Measurements from ENCODE around the gene ITSN2. TPM values are rescaled to one million over a fixed set of nuclear protein-coding genes. Genes with fewer than 3 reads are reported as not detected.
A peak's percentile ranks its signal among the peaks of the same experiment; 100 is the strongest.
"Not testable (repeated sequence)": the region's sequence is repeated elsewhere in the genome, so short reads cannot be mapped to it uniquely, and the experiment has no call there.

Gene ITSN2
- total RNA-seq, 1 experiment from 2014 or later = 26.5 TPM

GRCh38 chr2:24359129-24360049, 947 bp downstream of the ITSN2 start:
- Histone ChIP-seq H3K27ac (ENCODE audit: low read depth, low read length) (peak overlapping the region; percentile 90), H3K4me2 (ENCODE audit: low read length) (peak overlapping the region; percentile 91), H3K9me2 (ENCODE audit: insufficient read depth) (no peaks in the 10 kb centered on the region), H3K36me3 (ENCODE audit: control insufficient read depth in 1 of 2, insufficient read depth in 2 of 2, low read length in 2 of 2) (no peaks in the 10 kb centered on the region), H3K4me3 (replicated peaks in 1 of 2; ENCODE audit: low read depth in 1 of 2, low read length in 2 of 2) (peak overlapping the region; percentile 76 to 77), H3K79me2 (ENCODE audit: insufficient read depth, low read length) (peaks cover 33% of the 10 kb centered on the region), H3K4me1 (ENCODE audit: control insufficient read depth in 1 of 2, insufficient read depth in 2 of 2, low read length in 2 of 2) (peaks cover 6 to 17% of the 10 kb centered on the region in 2 experiments; a peak in 3 of 4 replicates), H3K27me3 (ENCODE audit: insufficient read depth, low read length) (no peaks in the 10 kb centered on the region), H3K9ac (ENCODE audit: low read length) (peak overlapping the region; percentile 69), H3K9me3 (ENCODE audit: control insufficient read depth in 1 of 2, insufficient read depth in 1 of 2, low read depth in 1 of 2, low read length in 2 of 2) (no peaks in the 10 kb centered on the region), H4K20me1 (ENCODE audit: insufficient read depth) (no peaks in the 10 kb centered on the region), H2AFZ (ENCODE audit: low read depth, low read length, poor library complexity, severe bottlenecking) (peak overlapping the region; percentile 19)
- CTCF ChIA-PET = interaction anchor here (0.8 kb wide), 1 partner anchor 25 kb away, joined by 4 read pairs; no protein-coding TSS in a partner anchor
- TF ChIP-seq TCF7L2 (IDR thresholded peaks at IDR 0.05; ENCODE audit: borderline replicate concordance, extremely low read depth, insufficient read depth, insufficient read length) (no peak), FOSL1 (IDR thresholded peaks at IDR 0.05; ENCODE audit: low read depth) (no peak), POLR2AphosphoS5 (IDR thresholded peaks at IDR 0.05; ENCODE audit: low read depth, low read length) (no peak), CTCF (IDR thresholded peaks at IDR 0.05 in 2 of 3, conservative IDR thresholded peaks at IDR 0.05 in 1 of 3; ENCODE audit: borderline replicate concordance in 1 of 3, insufficient read depth in 1 of 3, low read depth in 2 of 3, low read length in 2 of 3) (no peak), POLR2A (IDR thresholded peaks at IDR 0.05; ENCODE audit: borderline replicate concordance, extremely low read depth, insufficient read depth, insufficient read length) (no peak), ATF3 (IDR thresholded peaks at IDR 0.05) (no peak), RAD21 (IDR thresholded peaks at IDR 0.05; ENCODE audit: low read depth) (no peak), ZFX (IDR thresholded peaks at IDR 0.05) (no peak), ELF1 (IDR thresholded peaks at IDR 0.05; ENCODE audit: borderline replicate concordance, low read depth) (no peak)
- TSS peak; percentile 57 for BruUV-seq (replicated peaks)
- RAD21 ChIA-PET (ENCODE audit: low non-redundant PET in 1 of 2, low total read pairs in 2 of 2, uncharacterized antibody in 2 of 2, unreplicated experiment in 2 of 2) = no interaction called here
- intact Hi-C loops (cut with micrococcal nuclease) = loop anchor here (2.0 kb wide), 1 partner anchor 23 kb away; no protein-coding TSS in a partner anchor
- POLR2A ChIA-PET = interaction anchor here (1.3 kb wide), 1 partner anchor 8 kb away, joined by 3 read pairs; no protein-coding TSS in a partner anchor
- ATAC-seq (peak; percentile 36), DNase-seq (ENCODE audit: low read depth, low spot score) (no peak)

GRCh38 chr2:24357767-24358166, 2.6 kb downstream of the ITSN2 start:
- DNase-seq (ENCODE audit: low read depth, low spot score); H3K4me3 ChIP-seq (replicated peaks in 1 of 2; ENCODE audit: low read depth in 1 of 2, low read length in 2 of 2); H3K9me2 ChIP-seq (ENCODE audit: insufficient read depth); BruUV-seq (replicated peaks); H3K9me3 ChIP-seq (ENCODE audit: control insufficient read depth in 1 of 2, insufficient read depth in 1 of 2, low read depth in 1 of 2, low read length in 2 of 2); intact Hi-C loops (cut with micrococcal nuclease); POLR2A ChIA-PET; H3K9ac ChIP-seq (ENCODE audit: low read length); H2AFZ ChIP-seq (ENCODE audit: low read depth, low read length, poor library complexity, severe bottlenecking); H3K27me3 ChIP-seq (ENCODE audit: insufficient read depth, low read length); H3K27ac ChIP-seq (ENCODE audit: low read depth, low read length); ATAC-seq; RAD21 ChIA-PET (ENCODE audit: low non-redundant PET in 1 of 2, low total read pairs in 2 of 2, uncharacterized antibody in 2 of 2, unreplicated experiment in 2 of 2); H3K36me3 ChIP-seq (ENCODE audit: control insufficient read depth in 1 of 2, insufficient read depth in 2 of 2, low read length in 2 of 2); H4K20me1 ChIP-seq (ENCODE audit: insufficient read depth); H3K4me2 ChIP-seq (ENCODE audit: low read length); CTCF ChIA-PET: not testable (repeated sequence)
- Histone ChIP-seq H3K4me1 (ENCODE audit: control insufficient read depth in 1 of 2, insufficient read depth in 2 of 2, low read length in 2 of 2) (peaks cover 6 to 17% of the 10 kb centered on the region in 2 experiments; a peak in 3 of 4 replicates), H3K79me2 (ENCODE audit: insufficient read depth, low read length) (peaks cover 46% of the 10 kb centered on the region)

GRCh38 chr2:24357115-24357514, 3.2 kb downstream of the ITSN2 start:
- DNase-seq (ENCODE audit: low read depth, low spot score); H2AFZ ChIP-seq (ENCODE audit: low read depth, low read length, poor library complexity, severe bottlenecking); RAD21 ChIA-PET (ENCODE audit: low non-redundant PET in 1 of 2, low total read pairs in 2 of 2, uncharacterized antibody in 2 of 2, unreplicated experiment in 2 of 2); CTCF ChIA-PET; H3K9ac ChIP-seq (ENCODE audit: low read length); H3K4me2 ChIP-seq (ENCODE audit: low read length); H3K36me3 ChIP-seq (ENCODE audit: control insufficient read depth in 1 of 2, insufficient read depth in 2 of 2, low read length in 2 of 2); H3K27me3 ChIP-seq (ENCODE audit: insufficient read depth, low read length); POLR2A ChIA-PET; H3K27ac ChIP-seq (ENCODE audit: low read depth, low read length); ATAC-seq; H3K9me3 ChIP-seq (ENCODE audit: control insufficient read depth in 1 of 2, insufficient read depth in 1 of 2, low read depth in 1 of 2, low read length in 2 of 2); intact Hi-C loops (cut with micrococcal nuclease); H3K4me3 ChIP-seq (replicated peaks in 1 of 2; ENCODE audit: low read depth in 1 of 2, low read length in 2 of 2); BruUV-seq (replicated peaks); H4K20me1 ChIP-seq (ENCODE audit: insufficient read depth); H3K9me2 ChIP-seq (ENCODE audit: insufficient read depth): not testable (repeated sequence)
- H3K4me1 ChIP-seq (ENCODE audit: control insufficient read depth in 1 of 2, insufficient read depth in 2 of 2, low read length in 2 of 2) = peaks cover 6 to 17% of the 10 kb centered on the region in 2 experiments; a peak in 3 of 4 replicates
- H3K79me2 ChIP-seq (ENCODE audit: insufficient read depth, low read length) = peaks cover 52% of the 10 kb centered on the region

Data from HCT116 (cell line).